ENCODE data around the gene SASS6. TPM values are rescaled to one million over a fixed set of nuclear protein-coding genes. Genes with fewer than 3 reads are reported as not detected.

The SASS6 gene
- total and polyA plus RNA-seq, 9 of the 15 experiments (the other 6 are each of a cell fraction or from before 2014, with no cell fraction given): 11.6 to 34.1 (median 18.0) TPM

GRCh38 chr1:100132566-100133477, at the start of gene SASS6, which contains the start of gene TRMT13 (continued):
- TF ChIP-seq MITF (IDR thresholded peaks at IDR 0.05) (no peak), TFAM (CRISPR knock-in tag; conservative IDR thresholded peaks at IDR 0.05) (no peak), L3MBTL2 (IDR thresholded peaks at IDR 0.05) (peak; percentile 99), TCF3 (CRISPR knock-in tag; IDR thresholded peaks at IDR 0.05) (peak; percentile 27), HCFC1 (IDR thresholded peaks at IDR 0.05; ENCODE audit: low read depth, low read length) (peak; percentile 95), KAT7 (CRISPR knock-in tag; IDR thresholded peaks at IDR 0.05; ENCODE audit: borderline replicate concordance) (no peak), SPI1 (IDR thresholded peaks at IDR 0.05; ENCODE audit: borderline replicate concordance, low read depth, low read length) (0 out of 2 replicates have a peak, but pooled peaks have one; percentile 29), ZNF512 (tag; IDR thresholded peaks at IDR 0.05) (no peak), RNF2 (IDR thresholded peaks at IDR 0.05) (peak; percentile 84), MAZ (CRISPR knock-in tag; conservative IDR thresholded peaks at IDR 0.05 in 1 of 2, IDR thresholded peaks at IDR 0.05 in 1 of 2) (peak; percentile 75 to 91), STAT5B (CRISPR knock-in tag; IDR thresholded peaks at IDR 0.05) (no peak), ZBTB43 (CRISPR knock-in tag; IDR thresholded peaks at IDR 0.05) (peak; percentile 67; the same call in 1 of the 2 replicates), FOXJ2 (tag; IDR thresholded peaks at IDR 0.05) (peak; percentile 66; the same call in 1 of the 2 replicates), ZNF324 (CRISPR knock-in tag; IDR thresholded peaks at IDR 0.05) (no peak), MNT (conservative IDR thresholded peaks at IDR 0.05) (peak; percentile 95 to 98), CREB3 (tag; conservative IDR thresholded peaks at IDR 0.05; ENCODE audit: low read depth) (no peak)

All from K562 (cell line).